Measurements from ENCODE around the gene FBXW7.
"Not testable (repeated sequence)": the region's sequence is repeated elsewhere in the genome, so short reads cannot be mapped to it uniquely, and the experiment has no call there.

FBXW7 gene, protein sequence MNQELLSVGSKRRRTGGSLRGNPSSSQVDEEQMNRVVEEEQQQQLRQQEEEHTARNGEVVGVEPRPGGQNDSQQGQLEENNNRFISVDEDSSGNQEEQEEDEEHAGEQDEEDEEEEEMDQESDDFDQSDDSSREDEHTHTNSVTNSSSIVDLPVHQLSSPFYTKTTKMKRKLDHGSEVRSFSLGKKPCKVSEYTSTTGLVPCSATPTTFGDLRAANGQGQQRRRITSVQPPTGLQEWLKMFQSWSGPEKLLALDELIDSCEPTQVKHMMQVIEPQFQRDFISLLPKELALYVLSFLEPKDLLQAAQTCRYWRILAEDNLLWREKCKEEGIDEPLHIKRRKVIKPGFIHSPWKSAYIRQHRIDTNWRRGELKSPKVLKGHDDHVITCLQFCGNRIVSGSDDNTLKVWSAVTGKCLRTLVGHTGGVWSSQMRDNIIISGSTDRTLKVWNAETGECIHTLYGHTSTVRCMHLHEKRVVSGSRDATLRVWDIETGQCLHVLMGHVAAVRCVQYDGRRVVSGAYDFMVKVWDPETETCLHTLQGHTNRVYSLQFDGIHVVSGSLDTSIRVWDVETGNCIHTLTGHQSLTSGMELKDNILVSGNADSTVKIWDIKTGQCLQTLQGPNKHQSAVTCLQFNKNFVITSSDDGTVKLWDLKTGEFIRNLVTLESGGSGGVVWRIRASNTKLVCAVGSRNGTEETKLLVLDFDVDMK

DNA sequence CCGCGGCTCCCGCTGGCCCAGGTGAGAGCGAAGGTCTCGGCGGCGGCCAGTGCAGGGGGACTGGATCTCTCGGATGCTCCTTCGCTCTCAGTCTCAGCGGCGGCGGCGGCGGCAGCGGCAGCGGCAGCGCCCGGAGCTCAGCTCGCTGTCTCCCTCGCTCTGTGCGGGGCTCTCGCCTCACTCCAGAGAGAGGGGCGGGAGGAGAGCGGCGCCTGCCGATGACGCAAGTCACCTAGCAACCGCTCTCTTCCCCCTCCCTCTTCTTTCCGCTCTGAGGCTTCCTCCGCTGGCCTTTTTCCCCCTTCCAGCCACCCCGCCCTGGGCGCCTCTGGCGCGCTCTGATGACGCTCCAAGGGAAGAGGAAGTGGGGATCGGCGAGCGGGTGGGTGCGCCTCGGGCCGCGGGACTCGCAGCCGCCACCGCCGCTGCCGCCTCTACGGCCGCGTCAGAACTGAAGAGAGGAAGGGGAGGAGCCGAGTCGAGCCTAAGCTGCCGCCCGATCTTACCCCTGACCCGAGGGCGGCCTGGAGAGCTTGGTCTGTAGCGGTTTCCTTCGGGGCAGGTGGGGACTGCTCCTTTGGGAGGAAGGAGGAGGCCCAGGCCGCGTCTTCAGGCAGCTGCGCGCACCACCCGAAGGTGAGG, at the start of gene FBXW7:
Gene FBXW7, minus strand, starts transcription at position 190 of the 642 bp plus-strand sequence. CDS start 124,289 bp downstream, outside the sequence.
- FAIRE-seq = peak; percentile 94

DNA sequence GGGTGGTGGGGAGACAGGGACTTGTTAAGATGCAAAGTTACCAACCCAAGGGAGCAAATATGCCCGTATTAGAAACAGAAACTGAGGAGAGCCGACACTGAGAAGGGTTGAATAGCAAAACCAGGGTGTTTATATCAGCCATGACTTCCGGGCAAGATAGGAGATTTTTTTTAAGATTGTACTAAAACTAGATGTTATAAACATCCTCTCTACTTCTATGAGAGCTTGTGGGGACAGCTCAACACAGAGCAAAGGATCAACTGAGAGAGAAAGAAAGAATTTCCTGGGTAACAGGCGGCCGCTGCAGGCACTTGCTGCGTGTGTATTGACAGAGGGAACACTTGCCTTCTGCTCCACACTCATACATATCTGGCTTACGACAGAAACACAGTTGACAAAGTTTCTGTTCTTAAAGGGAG, 49.1 kb upstream of the FBXW7 start:
- no peak for FAIRE-seq

DNA sequence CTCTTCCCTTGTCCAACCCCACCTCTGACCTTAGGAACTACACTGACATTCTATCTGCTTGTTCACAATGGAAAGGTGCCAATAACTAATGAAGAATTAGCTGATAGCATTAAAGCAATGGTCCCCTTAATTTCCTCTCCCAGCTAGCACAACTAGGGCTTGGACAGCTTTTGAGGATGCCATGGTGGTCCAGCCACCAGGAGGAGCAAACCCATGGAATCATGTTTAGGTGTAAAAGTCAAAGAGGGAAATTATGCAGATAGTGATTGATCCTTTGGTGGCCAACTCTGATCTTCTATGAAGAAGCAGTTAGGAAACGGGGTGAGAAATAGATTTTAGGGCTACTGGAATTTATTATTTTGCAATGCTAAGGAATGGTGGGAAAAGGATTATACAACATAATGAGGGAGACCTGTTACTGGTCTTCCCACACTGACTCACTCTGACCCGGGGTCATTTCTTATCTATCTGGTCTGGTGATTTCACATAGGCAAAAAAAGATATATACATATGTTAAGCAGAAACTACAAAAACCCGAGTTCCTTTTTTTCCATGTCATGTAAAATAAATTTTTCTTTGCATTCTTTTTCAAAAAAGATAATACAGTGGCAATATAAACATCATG, 45.8 kb upstream of the FBXW7 start:
- no peak for FAIRE-seq

DNA sequence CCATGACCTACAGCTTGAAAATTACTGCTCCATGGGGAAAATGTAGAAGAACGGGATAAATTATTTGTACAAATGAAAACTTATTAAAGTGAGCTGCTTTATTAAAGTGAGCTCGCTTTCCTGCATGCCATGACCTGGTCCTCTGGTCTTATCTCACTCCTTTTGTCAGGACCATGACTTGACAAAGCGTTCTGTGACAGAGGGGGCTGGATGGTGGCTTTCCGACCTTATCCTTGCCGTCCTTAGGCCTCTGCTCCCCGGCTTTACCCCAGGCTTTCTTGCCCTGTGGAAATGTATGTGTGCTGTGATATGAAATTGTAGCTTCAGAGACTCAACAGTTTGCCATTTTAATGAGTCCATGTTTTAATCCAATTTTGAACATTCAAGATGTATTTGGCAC, 44.0 kb upstream of the FBXW7 start:
- FAIRE-seq = no peak

DNA sequence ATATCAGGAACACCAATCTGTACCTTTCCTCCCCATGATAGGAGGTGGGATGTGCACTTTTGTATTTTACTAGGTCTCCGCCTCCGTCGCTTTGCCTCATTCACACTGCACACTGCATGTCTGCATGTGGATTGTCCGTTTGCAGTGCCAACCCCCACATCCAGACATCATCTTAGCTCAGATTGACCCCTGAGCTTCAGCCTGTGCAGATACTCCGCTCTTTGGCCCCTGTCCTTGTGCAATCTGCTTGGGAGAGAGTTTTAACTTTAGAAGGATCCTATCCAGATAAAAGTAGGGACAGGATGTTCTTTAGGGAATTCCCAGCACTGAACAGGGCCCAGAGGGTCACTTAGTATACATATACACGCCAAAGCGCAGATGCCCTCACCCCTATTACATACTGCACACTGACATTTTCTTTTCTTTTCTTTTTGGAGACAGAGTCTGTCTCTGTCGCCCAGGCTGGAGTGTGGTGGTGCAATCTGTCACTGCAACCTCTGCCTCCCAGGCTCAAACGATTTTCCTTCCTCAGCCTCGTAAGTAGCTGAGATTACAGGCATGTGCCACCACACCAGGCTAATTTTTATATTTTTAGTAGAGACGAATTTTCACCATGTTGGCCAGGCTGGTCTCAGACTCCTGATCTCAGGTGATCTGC, 43.3 kb upstream of the FBXW7 start:
- no peak for FAIRE-seq

DNA sequence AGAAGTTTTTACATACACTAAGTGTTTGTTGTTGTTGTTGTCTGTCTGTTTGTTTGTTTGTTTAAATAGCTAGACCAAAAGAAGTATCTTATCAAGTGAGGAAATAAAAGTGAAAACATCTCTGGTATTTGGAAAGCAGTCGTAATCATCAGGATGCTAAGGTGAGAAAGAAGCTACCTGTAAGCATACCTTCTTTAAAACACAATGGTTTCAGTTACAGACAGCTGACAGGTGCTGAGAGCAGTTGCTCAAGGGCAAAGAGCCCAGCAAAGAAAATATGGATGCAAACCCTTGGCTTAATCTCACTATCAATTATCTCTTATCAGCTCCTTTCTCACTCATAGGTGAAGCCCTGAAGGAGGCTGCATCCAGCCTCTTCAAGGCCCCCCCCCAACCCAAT, 42.8 kb upstream of the FBXW7 start:
- FAIRE-seq = no peak

DNA sequence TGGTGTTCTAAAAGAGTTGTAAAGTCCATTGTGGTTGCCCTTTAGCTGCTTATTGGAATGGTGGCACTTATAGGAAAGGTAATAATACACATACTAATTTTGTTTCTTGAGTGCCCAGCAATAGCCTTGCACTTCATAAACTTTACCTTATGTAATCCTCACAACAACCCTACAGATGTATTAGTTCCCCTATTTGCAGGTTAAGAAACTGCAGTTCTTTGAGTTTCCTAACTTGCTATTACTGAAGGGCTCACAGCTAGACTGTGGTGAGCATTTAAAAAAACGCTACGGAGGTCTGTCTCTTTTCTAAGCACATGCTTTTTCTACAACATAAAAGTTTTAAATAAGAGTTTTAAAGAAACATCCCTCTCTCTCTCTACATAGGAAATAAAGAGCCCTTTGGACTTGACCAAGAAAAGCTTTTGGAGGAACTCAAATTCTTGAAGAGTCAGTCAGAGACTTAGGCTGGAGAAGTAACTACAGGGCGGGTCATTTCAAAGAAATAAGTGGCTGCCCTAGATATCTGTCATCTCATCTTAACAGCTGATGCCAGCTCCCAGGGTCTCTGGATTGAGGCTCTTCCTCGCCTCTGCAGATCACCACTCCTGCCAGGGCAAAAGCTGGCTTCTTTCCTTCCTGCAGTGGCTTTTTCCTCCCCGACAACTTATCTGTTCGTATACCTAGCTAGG, 42.0 kb upstream of the FBXW7 start:
- FAIRE-seq = no peak

DNA sequence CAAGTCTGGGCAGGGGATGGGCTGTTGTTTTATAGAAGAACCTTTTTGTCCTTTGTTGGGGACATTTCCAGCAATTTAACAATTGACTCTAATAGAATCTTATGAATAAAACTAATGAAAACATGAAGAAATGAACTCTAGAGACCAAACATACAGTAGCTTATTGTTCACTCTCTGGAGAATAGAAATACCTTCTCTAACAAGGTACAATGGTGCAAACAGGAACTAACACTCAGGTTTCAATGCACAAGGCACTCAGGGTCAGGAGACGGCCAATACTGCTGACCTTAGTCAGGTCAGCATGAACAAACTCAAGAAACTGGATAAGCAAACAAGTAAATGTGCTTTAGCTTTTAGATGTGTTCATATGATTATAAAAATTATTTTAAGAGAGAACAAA, 39.6 kb upstream of the FBXW7 start:
- no peak for FAIRE-seq

DNA sequence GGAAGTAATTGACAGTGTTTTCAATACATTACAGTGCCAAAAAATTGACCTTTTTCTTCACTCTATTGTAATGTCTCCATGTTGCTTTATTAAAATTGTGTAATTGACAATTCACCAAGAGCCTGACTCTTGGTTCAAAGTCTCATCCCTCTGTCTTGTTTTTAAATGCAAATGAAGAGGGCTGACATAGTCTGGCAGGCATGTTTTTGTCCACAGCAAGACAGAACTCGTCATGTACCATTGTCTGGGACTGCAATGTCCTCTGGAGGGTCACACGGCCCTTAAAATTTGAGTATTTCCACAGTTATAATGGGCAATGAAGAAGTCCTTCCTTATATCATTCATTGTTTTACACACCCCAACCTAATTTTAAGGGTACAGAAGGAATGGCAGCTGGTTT, 38.0 kb upstream of the FBXW7 start:
- FAIRE-seq = no peak

DNA sequence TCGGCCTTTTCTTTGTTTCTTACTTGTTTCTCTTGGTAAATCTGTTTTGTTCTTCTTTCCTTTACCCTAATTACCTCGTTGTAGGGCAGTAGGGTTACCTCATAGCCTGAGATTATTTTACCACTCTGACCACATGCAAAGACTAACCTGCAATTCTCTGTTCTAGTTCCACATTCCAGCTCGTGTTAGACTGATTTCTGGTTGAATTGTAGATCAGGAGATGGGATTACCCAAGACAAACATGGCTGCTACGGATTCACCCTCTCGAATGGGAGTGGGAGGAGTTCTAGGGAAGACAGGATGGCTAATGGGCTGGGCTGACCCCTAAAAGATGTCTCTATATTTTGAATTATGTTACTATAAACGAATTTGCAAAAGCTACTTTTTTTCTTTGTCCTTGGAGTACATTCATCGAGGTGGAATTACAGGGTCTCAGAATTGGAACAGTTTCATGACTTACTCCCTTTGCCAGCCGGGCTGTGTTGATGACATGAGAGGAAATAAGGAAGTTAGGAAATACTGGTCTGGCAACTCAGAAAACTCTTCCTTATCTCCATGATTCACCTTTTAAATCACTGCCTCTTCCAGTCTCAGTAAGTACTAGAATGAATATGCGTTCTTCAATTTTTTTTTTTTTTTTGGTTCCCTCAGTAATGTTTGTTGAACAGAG, 36.7 kb upstream of the FBXW7 start:
- FAIRE-seq = no peak

DNA sequence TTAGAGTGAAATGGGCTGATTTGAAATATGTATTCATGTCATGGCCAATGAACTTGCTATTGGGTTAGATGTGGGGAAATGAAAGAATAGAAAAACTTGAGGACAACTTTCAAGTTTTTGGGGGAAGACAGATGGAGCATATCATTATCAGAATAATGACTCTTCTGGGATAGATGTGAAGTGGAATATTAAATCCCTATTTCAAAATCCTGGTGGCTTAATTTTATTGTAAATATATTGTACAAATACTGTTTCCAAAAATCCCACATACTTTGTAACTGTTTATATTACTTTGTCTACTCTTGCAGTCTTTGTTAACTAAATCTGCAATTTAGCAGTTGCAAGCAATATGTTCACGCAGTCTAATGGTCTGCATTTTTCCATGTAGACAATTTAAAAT, 35.9 kb upstream of the FBXW7 start:
- no peak for FAIRE-seq

DNA sequence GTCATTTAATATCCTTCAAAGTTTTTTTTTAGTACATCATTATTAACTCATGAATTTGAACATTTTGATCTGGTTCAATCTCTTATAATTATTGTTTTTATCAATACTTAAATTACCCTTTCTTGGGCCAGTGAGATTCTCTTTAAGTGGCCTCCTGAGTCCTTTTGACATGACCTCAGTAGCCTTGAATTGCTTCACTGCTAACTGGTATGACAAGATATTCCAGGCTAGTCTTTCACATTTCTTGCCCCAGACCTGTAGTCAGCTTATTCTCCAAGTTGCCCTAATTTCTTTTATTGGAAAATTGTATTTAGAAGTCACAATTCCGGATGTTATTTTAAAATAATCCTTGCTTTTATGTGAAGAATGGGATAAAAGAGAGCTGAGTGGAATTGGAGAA, 35.4 kb upstream of the FBXW7 start:
- no peak for FAIRE-seq

DNA sequence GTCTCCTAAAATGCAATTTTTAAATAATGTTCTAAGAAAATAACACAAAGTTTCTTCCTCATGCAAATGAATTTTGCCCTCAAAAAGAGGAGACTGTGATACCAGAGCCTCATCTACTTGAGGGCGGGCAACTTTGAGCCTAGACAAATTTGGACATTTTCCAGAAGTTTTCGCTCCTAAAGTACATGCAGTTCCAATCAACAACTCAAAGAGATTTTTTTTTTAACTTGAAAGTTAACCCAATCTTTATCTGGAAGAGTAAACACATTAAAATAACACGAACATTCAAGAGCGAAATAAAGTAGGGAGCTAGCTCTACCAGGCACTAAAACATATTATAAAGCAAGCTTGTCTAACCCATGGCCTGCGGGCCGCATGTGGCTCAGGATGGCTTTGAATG, 29.4 kb upstream of the FBXW7 start:
- FAIRE-seq = no peak

DNA sequence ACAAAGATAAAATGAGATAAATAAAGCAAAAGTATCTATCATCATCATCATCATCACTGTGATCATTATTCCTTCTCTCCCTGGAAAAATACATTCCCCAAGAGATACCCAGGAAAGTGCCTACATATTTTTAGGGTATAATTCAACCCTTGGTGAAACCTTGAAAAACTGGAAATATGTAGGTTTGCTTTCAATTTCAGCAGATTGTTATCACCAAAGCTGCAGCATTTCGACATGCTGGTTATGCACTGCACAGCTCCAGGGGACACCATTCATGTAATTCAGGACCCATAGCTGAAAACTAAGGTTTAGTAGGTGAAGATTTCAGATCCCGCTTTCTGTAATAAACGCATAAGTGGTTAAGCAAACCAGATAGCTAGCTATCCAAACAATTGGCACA, 28.4 kb upstream of the FBXW7 start:
- FAIRE-seq = no peak

DNA sequence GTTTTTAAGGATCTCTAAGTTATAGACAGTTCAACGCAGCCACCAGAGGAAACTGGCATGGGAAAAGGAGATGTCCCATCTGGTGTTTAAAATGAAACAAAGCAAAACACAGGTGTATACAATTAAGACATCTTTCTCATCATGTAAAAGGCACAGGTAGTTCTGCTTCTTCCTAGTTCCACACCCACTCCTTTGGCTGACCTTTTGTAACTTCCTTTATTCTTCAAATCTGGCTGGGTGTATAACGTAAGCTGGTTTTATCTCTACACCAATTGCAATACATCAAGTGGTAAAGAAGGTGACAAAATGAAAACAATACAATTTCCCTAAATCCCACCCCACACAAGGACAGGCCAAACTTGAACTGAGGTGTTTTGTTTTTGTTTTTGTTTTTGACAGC, 27.3 kb upstream of the FBXW7 start:
- no peak for FAIRE-seq

DNA sequence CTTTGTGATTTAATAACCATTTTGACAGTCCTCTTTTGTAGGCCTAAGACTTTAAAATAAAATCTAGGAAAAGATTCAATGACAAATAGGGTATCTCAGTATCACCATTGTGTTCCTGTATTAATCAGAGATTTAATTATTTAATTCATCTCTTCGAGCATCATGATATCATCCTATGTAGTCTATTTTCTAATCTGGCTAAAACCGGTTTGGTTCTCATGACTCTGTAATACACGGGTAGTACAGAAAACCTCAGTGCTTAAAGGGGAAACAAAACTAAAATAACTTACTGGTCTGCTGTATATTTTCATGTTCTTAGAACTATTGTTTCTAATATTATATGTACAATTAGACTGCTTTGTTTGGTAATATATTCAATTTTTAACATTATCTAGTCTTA, 23.7 kb upstream of the FBXW7 start:
- no peak for FAIRE-seq

DNA sequence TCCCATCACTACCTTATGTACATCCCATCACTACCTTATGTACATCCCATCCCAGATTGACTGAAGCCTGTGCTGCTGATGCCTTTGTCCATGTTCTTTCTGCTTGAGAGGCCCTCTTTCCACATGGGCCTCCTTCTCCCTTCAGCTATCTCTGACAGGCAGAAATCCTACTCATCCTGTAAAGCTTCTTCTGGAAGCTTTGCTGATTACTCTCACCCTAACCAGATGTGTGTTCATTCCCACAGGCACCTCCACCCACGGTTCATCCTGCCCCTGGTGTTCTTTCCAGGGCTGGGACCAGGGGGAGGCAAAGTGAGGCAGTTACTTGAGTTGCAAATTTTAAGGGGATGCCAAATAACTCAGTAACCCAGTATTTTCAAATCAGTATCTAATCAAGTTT, 22.5 kb upstream of the FBXW7 start:
- no peak for FAIRE-seq

DNA sequence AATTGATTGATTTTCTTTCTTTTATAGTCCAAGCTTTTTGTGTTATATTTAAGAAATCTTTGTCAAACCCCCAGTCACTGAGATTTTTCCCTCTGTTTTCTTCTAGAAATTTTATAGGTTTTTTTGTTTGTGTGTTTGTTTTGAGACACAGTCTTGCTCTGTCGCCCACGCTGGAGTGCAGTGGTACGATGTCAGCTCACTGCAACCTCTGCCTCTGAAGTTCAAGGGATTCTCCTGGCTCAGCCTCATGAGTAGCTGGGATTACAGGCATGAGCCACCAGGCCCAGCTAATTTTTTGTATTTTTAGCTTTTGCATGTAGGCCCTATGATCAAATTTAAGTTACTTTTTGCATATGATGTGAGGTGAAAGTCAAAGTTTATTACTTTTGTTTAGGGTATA, 20.9 kb upstream of the FBXW7 start:
- no peak for FAIRE-seq

DNA sequence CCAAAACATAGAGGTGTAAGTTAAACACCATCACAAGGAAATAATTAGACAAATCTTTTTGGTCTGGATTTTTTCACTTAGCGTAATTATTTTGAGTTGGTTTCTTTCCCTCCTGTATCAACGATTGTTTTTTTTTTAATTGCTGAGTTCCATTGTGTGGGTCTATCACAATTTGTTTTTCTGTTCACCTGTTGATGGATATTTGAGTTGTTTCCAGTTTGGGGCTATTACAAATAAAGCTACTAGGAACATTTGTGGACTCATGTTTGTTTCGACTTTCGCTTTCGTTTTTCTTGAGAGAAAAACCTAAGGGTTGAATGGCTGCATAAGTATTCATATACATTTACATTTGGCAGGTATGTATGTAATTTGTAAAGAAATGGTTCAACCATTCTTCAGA, 20.4 kb upstream of the FBXW7 start:
- FAIRE-seq = no peak

DNA sequence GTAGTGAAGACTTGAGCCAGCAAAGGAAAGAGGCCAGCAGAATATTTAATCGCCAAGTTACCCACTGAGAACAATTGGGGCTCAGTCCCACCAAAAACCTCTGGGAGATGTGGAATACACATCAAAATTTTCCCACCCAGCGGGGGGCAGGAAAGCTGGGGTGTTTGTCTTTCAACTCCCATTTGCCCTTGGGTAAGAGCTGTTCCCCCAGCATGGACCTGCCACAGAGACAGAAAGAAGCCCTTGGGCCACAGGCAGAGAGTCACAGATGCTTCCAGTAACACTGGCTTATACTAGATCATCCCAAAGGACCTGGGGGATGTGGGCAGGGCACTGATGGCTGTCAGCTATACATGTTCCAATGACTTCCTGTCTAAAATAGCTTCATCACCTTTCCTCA, 18.9 kb upstream of the FBXW7 start:
- no peak for FAIRE-seq

DNA sequence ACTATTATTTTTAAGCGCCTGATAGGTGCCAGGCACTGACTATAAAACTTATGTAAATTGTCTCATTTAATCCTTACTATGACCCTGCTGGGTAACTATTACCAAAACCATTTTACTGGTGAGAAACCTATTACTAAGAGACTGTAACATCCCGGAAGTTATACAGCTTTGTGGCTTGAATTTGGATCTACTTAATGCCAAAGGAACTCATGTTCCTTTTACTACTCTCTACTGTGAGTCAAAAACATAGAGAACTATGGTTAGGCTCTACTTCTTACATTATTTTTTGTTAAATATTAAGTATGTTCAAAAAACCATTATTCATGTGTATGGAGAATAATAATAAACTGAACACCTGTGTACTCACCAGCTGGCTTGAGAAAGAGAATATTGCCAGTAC, 14.8 kb upstream of the FBXW7 start:
- FAIRE-seq = not testable (repeated sequence)

DNA sequence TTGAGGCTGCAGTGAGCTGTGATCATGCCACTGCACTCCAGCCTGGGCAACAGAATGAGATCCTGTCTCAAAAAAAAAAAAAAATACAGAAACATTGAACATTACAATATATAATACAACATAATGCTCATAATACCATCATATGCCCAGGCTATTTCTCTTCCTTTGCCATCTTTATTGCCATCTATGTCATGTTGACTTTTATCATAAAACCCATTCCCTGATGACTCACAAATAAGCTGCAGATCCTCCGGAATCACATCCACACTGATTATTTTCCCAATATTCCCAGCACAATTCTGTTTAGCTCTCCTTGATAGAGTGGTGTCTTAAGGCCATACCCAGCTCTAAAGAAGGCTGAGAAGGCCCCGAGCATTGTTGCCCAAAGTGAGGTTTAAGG, 9.2 kb upstream of the FBXW7 start:
- no peak for FAIRE-seq
